ENCODE data around the gene KRT81.

- TF ChIP-seq CTCF (IDR thresholded peaks at IDR 0.05; ENCODE audit: insufficient read depth, low read depth, low read length) (no peak), EZH2 (IDR thresholded peaks at IDR 0.05; ENCODE audit: insufficient read depth, low read length) (no peak)
Measured at GRCh38 chr12:52267266-52267665, 24.1 kb downstream of the KRT81 start.

All from astrocyte (in vitro differentiated cells and primary cell).